Activated T-cell treated with anti-CD3 and anti-CD28 coated beads for 24 hours (primary cell): ENCODE data around the gene SLC22A31.
"Not testable (repeated sequence)": the region's sequence is repeated elsewhere in the genome, so short reads cannot be mapped to it uniquely, and the experiment has no call there.

Experiments
- DNase-seq: peaks from one replicate; pipeline ENCODE4 v3.0.0-alpha.2; 2020; ENCODE audit warnings: low read depth

SLC22A31 gene

GRCh38 chr16:89178453-89179147, 21.7 kb downstream of the SLC22A31 start:
- no peak for DNase-seq

GRCh38 chr16:89177501-89177900, 22.8 kb downstream of the SLC22A31 start:
- no peak for DNase-seq

GRCh38 chr16:89176717-89177116, 23.6 kb downstream of the SLC22A31 start:
- DNase-seq, result no peak

DNA sequence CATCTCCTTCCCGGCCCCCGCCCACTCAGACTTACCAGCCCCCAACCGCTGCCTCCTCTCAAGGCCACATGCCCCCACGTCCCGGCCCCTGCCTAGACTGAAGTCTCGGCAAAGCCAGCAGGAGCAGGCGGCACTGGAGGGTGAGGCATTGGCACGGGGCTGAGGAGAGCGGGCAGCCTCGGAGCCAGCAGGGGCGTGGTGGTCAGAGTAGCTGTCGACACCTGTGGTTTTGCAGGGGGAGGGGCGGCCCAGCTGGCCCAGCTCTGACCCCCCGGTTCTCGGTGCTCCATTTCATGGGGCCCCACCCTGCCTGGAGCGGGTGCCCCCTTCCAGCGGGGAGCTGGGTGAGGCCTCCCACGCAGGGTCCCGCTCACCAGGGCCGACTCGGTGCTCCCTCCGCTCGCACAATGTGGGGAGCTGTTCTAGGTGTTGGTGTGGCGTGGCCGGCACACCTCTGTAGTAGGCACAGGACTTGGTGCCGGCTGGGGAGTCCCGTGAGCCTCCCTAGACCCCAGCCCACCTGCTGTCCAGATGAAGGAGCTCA, 24.1 kb downstream of the SLC22A31 start:
- DNase-seq, result no peak

DNA sequence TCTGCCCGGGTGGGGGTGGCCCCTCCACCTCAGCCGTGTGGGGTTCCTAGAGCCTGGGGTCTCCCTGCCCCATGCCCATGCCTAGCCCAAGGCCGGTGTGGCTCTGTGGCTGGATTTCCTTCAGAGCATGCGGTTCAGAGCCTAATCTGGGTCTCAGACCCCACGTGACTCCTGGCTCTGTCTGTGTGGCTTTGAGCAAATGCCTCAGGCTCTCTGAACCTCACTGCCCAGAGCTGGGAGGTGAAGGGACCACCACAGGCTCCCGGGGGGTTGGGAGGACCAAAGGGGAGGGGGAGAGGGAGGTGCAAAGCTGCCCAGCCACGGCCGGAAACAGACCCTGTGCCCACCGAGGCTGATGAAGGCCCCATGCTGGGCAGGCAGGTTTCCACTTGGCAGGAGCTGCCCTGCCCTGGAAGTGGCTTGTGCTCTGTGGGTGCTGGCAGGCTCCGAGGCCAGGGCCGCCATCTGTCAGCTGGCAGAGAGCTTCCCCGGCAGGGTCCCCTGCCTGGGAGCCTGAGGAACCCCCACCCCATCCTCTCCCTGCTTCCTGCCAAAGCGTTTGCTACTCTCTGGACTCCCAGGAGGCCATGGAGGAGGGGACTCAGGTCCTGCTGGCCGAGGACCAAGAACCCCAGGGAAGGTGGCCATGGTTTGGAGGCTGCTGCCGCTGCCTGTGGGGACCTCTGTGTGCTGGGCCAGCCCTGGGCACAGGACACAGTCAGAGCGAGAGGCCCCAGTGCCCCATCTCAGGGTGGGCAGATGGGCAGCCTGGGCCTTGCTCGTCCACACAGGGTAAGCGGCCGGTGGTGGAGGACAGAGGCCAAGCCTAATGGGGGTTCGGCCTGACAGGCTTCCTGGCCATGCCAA, 24.8 kb downstream of the SLC22A31 start:
- DNase-seq, result no peak

DNA sequence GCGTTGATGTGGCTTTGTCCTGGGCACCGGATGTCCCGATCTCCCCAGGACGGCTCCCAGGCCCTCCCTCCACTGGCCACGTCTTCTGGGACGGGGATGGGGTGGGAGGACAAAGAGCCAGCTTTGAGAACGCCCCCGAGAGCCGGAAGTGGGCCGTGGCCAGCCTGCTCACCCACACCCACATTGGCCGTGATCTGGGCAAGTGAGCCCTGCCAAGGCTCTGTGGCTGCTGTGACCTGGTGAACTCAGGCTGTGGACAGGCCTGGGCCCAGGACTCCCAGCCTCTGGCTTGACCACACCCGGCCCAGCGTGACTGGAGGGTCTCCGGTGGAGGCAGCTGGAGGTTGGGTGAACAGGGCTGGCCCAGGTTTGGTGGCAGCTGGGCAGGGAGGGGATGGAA, 25.5 kb downstream of the SLC22A31 start:
- DNase-seq, result no peak

- no peak for DNase-seq
Measured at GRCh38 chr16:89174055-89174827, 26.1 kb downstream of the SLC22A31 start.

GRCh38 chr16:89173174-89173921, 27.0 kb downstream of the SLC22A31 start:
- DNase-seq, result no peak

GRCh38 chr16:89172528-89173173, 27.7 kb downstream of the SLC22A31 start:
- DNase-seq, result no peak

GRCh38 chr16:89172171-89172527, 28.2 kb downstream of the SLC22A31 start:
- no peak for DNase-seq

DNA sequence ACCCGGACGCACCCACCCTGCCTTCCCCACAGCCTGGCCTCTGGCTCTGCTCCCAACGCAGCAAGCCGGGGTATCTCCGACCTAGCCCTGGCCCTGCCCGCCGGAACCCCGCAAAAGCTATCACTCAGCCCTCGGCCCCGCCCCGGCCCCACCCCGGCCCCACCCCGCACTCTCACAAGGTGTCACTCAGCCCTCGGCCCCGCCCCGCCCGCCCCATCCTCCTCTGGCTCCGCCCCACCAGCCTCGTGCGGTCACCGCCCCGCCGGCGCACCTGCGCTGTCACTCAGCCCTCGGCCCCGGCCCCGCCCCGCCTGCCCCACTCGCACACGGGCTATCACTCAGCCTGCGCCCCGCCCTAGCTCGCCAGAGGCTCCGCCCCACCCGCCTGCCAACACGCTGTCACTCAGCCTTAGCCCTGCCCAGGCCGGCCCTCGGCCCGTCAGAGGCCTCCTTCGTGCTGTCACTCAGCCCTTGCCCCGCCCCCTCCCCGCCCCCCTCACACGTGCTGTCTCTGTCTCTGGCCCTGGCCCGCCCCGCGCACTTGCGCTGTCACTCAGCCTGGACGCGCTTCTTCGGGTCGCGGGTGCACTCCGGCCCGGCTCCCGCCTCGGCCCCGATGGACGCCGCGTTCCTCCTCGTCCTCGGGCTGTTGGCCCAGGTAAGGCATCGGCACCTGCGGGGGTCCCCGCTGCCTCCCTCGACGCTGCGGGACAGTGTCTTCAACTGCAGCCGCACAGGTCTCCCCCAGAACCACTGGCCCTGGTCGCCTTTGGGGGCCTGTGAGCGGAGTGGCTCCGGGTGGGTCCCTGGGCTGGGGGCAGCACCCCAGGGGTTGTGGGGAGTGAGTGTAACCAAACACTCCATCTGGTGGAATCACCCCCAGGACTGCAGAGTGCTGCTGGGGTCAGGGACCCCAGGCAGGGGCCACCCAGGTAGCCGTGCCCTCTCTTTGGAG, 28.8 kb downstream of the SLC22A31 start, which contains the start of gene CDH15:
Gene CDH15 (plus strand): TSS at position 533 of the 955 bp plus-strand sequence. CDS start 84 bp downstream, at position 617.
- DNase-seq, result peak; percentile 93

DNA sequence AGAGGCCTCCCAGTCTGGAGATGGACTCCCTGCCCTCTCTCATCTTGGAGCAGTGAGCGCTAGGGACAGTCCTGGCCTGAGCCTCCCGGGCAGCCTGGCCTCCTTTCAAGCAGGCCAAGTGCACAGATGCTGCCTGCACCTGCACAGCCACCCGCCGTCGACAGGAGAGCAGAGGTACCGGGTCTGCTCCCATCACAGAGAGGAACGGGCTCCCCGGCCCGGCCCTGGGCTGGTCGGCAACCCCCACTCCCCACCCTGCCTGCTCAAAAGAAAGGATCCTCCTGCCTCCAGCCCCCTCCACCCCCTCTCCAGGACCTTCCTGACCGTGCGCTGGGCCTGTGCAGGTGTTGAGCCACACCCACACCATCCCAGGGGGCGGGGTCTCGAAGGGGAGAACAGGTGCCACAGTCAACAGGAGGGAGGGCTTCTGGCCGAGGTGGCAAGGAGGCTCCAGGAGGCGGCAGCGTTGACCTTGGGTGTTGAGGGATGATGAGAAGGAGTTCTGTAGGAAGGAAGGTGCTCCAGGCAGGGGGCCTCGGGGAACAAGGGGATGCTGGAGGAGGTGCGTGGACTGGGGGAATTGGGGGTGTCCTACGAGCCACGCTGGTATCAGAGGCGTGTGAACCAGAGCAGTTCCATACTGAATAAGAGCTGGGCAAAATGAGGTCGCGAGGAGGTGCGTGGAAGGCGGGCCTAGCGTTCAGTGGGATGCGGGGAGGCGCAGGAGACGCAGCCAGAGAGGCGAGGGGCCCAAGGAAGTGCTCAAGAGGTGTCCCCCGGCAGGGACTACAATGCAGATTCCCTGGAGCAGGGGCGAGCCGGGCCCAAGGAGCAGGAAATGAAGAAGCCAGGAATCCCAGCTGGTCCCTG, 29.8 kb downstream of the SLC22A31 start:
- no peak for DNase-seq

- no peak for DNase-seq
Measured at GRCh38 chr16:89169778-89170177, 30.6 kb downstream of the SLC22A31 start.

DNA sequence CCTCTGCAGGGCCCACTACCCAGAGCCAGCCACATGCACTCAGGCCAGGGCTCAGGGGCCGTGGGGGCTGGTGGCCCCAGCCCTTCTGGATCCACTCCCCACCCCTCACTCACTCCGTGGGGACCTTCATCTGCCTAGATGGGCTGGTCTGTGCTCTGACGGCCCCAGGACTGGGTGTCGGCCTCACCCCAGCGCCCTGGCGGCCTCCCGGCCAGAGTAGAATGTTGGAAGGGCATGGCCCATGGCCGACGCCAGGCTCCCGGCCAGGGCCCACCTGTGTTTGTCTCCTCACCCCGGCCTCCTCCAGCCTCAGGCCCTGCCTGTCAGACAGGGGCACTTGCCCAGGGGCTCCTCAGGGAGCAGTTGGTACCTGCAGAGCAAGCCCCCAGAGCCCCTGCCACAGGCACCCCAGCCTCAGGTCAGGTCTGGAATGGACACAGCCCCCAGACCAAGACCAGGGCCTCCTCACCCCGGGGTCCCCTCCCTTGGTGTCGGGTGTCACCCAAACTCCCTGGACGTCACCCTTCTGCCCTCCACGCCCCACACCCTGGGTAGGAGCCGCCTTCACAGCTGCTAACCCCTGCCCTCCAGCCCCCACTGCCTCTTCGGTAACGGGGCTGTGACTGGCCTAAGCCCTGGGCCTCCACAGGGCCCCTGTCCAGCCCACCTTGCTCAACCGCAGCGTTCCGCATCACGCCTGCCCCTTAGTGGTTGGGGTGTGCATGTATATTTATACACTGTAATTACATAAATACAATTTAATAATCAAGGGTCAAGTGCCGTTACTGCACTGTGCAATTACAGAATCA, 31.8 kb downstream of the SLC22A31 start:
- DNase-seq, result no peak

DNA sequence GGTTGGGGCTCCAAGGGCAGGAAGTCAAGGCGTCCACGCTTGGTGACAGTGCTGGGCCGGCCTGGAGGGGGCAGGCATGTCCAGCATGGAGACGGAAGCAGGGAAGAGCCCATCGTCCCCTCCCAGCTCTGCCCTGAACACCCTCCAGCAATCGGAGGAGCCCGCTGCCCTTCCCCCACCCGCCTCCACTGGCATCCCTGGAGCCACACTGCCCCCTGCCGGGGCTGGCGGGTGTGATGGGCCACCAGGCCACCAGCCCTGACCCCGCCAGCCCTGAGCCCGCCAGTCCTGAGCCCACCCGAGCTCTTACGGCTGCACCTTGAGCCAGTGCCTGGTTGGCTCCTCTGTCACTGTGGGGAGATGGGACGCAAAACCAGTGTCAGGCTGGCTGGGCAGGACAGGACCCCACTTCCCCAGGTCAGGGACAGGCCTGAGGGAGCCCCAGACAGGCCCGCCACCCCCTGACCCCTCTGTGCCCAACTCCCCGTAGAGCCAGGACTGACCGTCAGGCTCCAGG, 32.9 kb downstream of the SLC22A31 start:
- DNase-seq, result peak; percentile 79

DNA sequence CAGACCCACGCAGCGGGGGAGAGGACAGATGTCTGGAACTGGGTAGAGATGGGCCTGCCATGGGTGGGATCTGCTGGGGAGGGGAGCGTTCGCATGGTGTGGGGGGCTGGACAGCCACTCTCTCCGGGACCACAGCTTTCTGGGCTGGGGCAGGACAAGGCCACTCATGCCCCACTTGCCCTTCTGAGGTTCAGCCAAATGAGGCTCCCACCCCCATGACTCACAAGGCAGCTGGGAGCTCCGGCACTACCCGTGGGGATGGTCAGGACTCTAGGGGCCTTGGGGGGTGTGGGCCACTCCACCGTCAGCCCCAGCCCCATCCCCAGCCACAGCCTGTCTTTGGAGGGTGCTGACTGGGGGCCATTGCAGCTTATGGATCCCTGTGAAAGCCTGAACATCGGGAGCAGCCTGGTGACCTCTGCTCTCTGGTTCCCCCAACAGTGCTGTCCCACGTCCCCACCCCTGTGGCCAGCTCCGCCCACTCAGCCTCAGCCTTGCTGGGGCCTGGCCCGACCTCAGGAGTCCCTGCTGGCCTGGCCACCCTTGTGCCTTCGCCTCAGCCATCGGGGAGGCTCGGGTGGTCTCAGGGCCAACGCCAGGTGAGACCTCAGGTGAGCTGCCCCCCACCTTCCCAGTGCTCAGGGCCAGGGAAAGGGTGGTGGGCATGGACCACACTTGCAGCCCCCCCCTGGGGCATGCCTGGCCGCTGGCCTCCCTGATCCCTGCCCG, 33.5 kb downstream of the SLC22A31 start:
- DNase-seq, result no peak

- DNase-seq, result not testable (repeated sequence)
Measured at GRCh38 chr16:89165681-89165979, 34.7 kb downstream of the SLC22A31 start.
